NOMO-1 treated with DMSO at 0.1 percent for 48 hours (cell line): Measurements from ENCODE around the gene CMIP.

ENCODE experiments used
- DNase-seq: peaks from one replicate; lab custom pipeline; 2025; ENCODE audit not compliant: unreplicated experiment; lab: John Stamatoyannopoulos, UW

The CMIP gene

DNA sequence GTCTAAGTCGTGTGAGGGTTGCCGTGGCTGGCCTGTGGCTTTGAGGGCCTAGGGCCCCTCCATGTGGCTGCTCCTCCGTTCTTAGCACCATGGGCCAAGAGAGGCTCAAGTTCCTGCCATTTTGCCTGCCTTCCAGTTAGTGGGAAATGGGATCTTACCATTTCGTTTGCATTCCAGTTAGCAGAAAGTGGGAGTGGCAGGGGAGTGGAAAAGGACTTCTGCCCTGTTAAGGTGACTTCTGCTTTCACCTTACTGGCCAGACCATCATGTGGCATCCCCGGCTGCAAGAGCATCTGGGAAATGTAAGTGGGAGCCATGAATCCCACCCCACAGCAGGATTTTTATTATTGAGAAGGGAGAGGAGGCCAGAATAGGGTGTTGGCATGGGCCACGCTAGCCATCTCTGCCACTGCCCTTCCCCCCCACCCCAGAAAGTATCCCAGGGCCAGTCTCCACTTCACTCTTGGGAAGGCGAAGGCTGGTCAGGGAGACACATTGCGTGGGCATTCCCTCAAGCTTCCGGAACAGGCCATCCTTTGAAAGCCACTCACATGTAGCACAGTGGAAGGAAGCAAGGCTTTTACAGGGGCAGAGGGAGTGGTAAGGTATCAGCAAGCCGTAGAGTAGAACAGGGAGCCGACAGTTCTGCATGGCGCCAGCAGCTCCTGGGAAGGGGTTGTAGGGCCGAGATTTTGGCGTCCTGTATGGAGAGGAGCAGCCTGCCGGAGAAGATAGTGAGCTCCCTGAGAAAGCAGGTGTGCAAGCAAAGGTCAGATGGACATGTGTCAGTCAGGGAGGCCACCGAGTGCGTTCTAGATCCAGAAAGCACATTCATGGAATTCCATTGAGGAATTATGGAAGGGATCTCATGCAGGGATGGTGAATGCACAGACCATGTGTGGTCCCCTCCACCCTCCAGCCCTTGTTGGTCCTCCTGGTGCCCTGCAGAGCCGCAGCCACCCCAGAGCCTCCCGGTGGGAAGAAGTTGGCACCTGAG, 33.4 kb downstream of the CMIP start:
- no peak for DNase-seq

DNA sequence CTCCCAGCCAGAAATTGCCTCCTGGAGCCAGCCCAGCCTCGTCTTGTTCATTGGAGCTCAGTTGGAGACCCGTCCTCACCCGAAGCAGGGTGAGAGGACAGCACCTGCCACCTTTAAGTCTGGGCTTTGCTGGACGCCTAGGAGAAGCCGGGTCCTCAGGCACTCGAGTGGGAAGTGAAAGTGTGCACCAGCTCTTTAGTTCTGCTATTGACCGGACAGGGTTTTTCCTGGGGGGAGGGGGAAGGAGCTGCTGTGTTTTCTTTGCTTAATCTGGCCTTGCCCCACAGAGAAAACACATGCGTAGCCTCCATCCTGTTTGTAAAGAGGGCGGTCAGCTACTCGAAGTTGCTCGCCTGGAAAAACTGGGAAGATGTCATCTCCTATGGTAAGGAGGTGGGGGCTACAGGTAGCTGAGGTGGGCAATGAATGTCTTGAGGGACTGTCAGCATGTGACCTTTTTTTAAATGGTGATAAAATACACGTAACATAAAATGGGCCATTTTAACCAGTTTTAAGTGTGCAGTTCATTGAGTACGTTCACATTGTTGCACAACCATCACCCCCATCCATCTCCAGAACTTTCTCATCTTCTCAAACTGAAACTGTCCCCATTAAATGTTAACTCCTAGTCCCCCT, 34.4 kb downstream of the CMIP start:
- peak; percentile 95 for DNase-seq

DNA sequence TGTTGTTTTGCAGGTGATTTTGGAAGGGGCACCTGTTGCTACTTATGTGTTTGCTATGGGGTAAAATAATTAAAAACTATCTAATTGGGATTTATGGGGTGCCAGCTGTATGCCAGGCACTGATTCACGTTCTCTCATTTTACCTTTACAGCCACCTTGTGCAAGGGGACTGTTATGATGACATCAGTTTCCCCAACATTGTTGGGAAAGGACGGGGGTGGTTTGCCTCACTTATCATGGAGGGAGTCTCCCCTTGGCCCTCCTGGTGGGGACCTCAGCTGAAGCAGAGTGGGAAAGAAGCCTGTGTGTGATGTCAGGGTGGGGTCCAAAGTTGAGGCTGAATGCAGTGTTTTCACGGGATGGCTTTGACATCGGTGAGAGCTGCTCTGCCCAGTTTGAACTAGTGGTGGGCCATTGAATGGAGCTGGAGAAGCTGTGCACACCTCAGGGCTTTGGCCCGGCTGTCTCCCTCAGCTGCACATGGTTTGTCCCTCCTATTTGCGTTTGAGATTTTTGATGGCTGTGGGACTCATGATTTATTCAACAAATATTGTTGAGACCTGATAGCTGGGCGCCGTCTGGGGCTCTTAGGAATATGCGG, 36.1 kb downstream of the CMIP start:
- DNase-seq = no peak

DNA sequence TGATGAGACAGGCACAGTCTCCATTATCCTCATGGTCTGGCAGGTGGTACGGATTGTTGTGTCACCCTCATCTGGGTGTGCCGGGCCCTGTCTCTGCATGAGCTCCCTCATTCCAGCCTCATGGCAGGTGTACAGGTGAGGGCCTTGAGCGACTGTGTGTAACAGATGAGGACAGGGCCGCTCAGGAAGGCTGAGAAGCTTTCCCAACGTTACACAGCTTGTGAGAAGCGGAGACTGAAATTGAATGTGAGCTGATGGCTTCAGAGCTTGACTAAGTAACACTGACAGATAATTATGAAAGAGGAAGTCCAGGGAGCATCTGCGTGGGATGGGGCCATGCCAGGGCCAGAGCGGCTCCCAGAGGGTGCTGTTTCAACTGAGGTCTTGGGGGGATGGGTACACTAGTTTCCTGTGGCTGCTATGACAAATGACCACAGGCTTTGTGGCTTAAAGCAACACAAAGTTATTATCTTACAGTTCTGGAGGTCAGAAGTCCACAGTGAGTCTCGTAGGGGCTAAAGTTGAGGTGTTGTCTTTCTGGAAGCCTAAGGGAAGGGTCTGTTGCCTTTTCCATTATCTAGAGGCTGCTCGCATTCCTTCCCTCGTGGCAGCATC, 36.7 kb downstream of the CMIP start:
- DNase-seq = peak; percentile 98

- DNase-seq = no peak
Measured at GRCh38 chr16:81482329-81483063, 37.9 kb downstream of the CMIP start.

- peak; percentile 63 for DNase-seq
Measured at GRCh38 chr16:81483064-81483969, 38.7 kb downstream of the CMIP start.

- no peak for DNase-seq
Measured at GRCh38 chr16:81483970-81484595, 39.5 kb downstream of the CMIP start.

DNA sequence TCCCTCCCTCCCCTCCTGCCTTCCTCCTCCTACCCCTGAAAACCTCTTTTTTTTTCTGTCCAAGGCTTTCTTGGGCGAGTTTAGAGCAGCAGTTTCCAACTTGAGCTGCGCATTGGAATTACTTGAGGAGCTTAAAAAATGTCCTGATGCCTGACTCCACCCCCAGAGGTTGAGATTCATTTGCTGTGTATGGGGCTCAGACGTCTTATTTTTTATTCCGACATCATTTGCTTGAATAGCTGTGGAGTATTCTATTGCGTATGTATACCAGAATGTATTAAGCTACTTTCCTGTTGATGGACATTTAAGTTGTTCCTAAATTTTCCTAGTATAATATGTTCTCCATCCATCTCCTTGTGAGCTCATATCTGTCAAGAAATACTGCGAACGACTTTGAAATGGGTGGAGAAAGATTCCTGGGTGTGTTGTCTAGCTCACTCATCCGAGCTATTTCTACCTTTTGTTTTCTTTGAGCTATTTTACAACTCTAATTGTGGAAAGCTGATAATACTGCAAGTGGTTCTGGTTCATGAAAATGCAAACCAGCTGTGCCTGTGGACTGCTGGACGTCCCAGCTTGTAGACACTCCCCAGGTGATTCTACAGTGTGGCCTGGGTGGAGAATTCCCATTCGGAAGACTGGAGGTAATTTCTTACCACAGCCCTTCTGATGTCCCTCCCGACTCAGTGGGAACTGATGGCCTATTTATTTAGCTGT, 40.5 kb downstream of the CMIP start:
- no peak for DNase-seq

- no peak for DNase-seq
Measured at GRCh38 chr16:81485824-81486539, 41.4 kb downstream of the CMIP start.

- DNase-seq = no peak
Measured at GRCh38 chr16:81486540-81487061, 42.0 kb downstream of the CMIP start.

DNA sequence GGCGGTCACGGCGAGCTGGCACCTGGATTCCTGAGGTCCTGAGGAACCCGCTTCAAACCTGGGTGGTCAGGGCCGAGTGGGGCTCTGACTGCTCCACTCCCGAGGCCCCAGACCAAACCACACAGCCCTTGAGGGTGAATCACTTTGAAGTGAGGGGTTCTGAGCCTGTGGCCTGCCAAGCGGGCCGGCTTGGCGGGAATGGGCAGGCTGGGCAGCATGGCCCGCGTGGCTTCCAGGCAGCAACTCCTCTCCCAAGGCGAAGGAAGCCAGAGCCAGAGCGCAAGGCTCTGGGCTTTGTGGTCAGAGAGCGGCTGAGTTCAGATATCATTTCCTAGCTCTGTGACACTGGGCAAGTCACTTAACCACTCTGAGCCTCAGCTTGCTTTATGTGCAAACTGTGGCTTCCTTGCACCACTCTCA, 42.7 kb downstream of the CMIP start:
- DNase-seq = no peak

DNA sequence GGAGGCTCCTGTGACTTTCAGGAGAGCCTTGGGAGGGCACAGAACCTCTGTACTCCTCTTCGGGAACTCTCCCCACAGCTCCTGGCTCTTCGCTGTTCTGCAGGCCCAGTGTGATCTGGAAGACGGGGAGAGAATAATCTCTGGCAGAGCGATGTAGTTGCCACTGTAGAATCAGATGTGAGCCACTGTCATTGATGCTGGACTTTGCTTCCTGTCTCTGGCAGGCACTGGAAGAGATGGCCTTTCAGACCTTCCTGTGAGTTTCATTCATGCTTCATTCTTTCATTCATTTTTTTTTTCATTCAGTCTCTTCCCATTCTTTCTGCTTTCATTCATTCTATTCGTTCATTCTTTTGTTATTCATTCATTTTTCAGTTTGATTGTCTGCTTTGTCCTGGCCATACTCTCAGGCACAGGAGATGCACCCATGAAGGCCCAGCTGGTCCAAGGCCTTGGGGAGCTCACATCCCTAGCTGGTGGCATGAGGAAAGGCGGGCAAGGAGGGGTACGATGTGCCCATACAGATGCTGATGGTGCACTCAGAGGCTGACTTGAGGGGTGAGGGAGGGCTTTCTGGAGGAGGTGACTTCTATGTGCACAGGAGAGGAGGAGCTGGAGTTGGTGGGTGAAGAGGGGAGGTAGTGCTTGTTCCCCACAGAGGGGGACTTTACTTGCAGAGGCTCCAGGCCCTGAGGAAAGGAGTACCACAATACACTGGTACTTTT, 44.2 kb downstream of the CMIP start:
- DNase-seq = no peak

DNA sequence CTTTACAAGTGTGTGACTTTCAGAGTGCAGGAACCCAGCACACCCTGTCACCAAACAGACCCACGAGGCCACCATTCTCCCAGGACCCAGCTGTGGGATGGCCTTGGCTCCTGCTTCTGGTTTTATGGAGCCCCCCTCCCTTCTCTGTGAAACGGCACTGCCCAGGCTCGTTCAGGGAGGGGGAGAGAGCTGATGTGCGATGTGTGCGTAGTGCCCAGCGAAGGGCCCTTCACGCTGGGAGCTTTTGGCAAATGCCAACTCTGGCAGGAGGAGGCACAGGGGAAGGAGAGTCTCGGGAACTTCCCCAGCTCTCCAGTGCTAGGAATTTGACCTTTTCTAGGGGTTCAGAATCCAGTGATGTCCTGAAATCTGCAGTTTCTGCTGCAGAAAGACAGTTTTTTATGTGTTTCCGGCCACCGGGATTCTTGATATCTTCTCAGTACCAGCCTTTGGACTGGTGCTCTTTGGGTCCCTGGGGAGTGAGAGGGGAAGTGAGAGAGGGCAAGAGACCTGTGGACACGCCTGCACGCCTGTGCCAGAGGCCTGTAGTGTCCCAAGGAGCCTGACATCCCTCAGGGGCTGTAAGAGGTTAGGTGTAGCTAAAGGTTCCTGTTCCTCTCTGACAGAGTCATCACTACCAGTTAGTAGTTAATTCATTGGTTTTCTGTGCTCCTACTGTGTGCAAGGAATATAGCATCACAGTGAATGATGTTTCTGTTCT, 45.1 kb downstream of the CMIP start:
- DNase-seq = no peak

DNA sequence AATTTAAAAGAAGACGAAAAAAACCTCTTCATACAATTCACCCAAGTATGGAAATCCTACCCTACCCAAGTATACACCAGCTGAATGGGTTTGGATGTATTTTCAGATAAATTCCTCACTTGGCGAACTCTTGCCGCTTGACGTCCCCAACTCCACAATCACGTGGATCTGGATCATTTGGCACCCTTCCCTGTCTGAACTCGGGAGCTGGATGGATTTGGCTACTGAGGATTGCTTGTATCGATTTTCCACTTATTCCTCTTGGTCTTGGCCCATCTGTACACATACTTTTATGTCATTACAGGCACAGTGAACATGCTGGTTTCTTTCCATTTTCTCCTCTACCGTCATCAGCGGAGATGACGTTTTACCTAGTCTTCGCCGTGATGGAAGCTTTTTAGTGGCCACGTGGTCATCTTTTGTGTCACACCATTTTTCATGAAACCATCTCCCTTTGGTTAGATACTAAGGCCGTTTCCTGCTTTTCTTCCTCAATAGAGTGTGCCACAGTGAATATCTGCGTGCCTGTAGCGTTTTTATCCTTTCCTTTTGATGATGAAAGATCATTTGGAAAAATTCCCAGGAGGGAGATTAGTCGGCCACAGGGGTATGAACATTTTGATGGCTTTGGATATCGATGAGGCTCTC, 47.1 kb downstream of the CMIP start:
- no peak for DNase-seq

DNA sequence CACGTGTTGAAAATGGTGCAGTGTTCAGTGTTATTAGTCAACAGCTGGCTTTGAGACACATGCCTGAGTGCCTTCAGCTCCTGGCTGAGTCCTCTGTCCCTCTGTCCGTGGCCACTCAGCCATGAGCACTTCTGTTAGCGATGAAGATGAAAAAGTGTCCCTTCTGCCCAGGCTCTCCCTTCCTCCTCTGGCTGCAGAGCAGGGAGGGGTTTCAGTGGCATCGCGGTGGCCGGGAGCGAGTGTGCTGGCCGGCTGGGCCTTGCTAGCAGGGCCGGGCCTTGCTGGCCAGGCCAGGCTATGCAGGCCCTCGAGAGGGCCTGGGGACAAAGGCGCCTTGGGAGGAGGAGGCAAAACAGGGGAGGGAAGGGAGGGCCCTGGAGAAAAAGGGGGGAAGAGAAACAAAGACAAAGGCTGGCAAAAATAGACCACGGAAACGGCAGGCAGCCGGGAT, 47.7 kb downstream of the CMIP start:
- no peak for DNase-seq
